Keratinocyte (primary cell): ENCODE results near the gene TMPRSS4. TPM values are rescaled to one million over a fixed set of nuclear protein-coding genes. Genes with fewer than 3 reads are reported as not detected.

Experiments used
- DNase-seq: peaks from one replicate; pipeline ENCODE4 v3.0.0-alpha.2; 2011; ENCODE audit warnings: low read depth, missing footprints, low spot score
- FAIRE-seq: peaks from 2 replicates; lab custom pipeline; 2011; peaks lifted over from hg19 to GRCh38; lab: Jason Lieb, UNC
- H2AFZ ChIP-seq: 2 replicates; pipeline ENCODE4 v1.6.0; 2012; ENCODE audit warnings: low read length, control low read depth, inconsistent platforms; ENCODE audit not compliant: control insufficient read depth
- H3K27ac ChIP-seq: 2 replicates; pipeline ENCODE4 v1.5.1; 2011; ENCODE audit warnings: low read length; ENCODE audit not compliant: control insufficient read depth, insufficient read depth
- H3K27me3 ChIP-seq: 3 replicates; pipeline ENCODE4 v1.6.0; 2011; ENCODE audit warnings: low read length; ENCODE audit not compliant: control insufficient read depth, insufficient read depth; ENCODE audit errors: extremely low read depth
- H3K36me3 ChIP-seq, 2 experiments: 2 replicates in 1 of 2; 3 replicates in 1 of 2; pipeline ENCODE4 v1.5.1; 2011; ENCODE audit warnings: low read length in 2 of 2, mild to moderate bottlenecking in 1 of 2; ENCODE audit not compliant: control insufficient read depth in 2 of 2, insufficient read depth in 2 of 2; ENCODE audit errors: extremely low read depth in 1 of 2
- H3K4me1 ChIP-seq: 3 replicates; pipeline ENCODE4 v1.5.1; 2011; ENCODE audit warnings: low read length; ENCODE audit not compliant: control insufficient read depth, insufficient read depth; ENCODE audit errors: extremely low read depth
- H3K4me2 ChIP-seq: 3 replicates; pipeline ENCODE4 v1.6.0; 2011; ENCODE audit warnings: low read depth, low read length; ENCODE audit not compliant: control insufficient read depth, insufficient read depth; ENCODE audit errors: extremely low read depth
- H3K4me3 ChIP-seq, 3 experiments: fragments of 200-600 bp in 1 of 3; sonication (generic) in 1 of 3; 2 replicates in 2 of 3; 3 replicates in 1 of 3; pipeline ENCODE4 v1.5.1; 2011 to 2016; ENCODE audit warnings: low read length in 3 of 3, mild to moderate bottlenecking in 3 of 3, control low read depth in 2 of 3, inconsistent platforms in 1 of 3, low read depth in 1 of 3, mixed read lengths in 1 of 3, mixed run types in 1 of 3, moderate library complexity in 1 of 3; ENCODE audit not compliant: control insufficient read depth in 2 of 3, insufficient read depth in 2 of 3; ENCODE audit errors: extremely low read depth in 1 of 3
- H3K79me2 ChIP-seq: 2 replicates; pipeline ENCODE4 v1.6.0; 2012; ENCODE audit warnings: low read length; ENCODE audit not compliant: control insufficient read depth, insufficient read depth
- H3K9ac ChIP-seq: 3 replicates; pipeline ENCODE4 v1.6.0; 2011; ENCODE audit warnings: low read length; ENCODE audit not compliant: control insufficient read depth, insufficient read depth; ENCODE audit errors: extremely low read depth
- H3K9me1 ChIP-seq: 3 replicates; pipeline ENCODE4 v1.6.0; 2011; ENCODE audit warnings: low read length; ENCODE audit not compliant: control insufficient read depth, insufficient read depth; ENCODE audit errors: extremely low read depth
- H3K9me3 ChIP-seq: 2 replicates; pipeline ENCODE4 v1.5.1; 2012; ENCODE audit warnings: low read depth, low read length; ENCODE audit not compliant: control insufficient read depth
- H4K20me1 ChIP-seq: 3 replicates; pipeline ENCODE4 v1.6.0; 2011; ENCODE audit warnings: low read length; ENCODE audit not compliant: control insufficient read depth, insufficient read depth; ENCODE audit errors: extremely low read depth
- EZH2 ChIP-seq: IDR thresholded peaks from one replicate; pipeline ENCODE4 v1.6.1; 2012; ENCODE audit warnings: inconsistent platforms, mild to moderate bottlenecking, low read length, moderate library complexity
- dilution Hi-C: fragments of 300-500 bp; cut with MboI; formaldehyde crosslinking; loops from one replicate; pipeline ENCODE4 v1.7.0; 2020; ENCODE audit warnings: low sequenced_read_pairs; ENCODE audit not compliant: extremely low pct_ligation_motif_present
- polyA plus RNA-seq, 5 experiments: library from polyadenylated mRNA; depleted of rRNA in 3 of 5; stranded (reverse) in 3 of 5; stranded (forward) in 1 of 5; unstranded in 1 of 5; fragments of >200 nt; gene quantifications; 1 replicate in 1 of 5; 2 replicates in 3 of 5; 3 replicates in 1 of 5; pipeline versions ENCODE4 v1.2.1 to v1.2.3, GENCODE V29; 2011 to 2012; ENCODE audit warnings: missing spikeins in 2 of 5, low read depth in 1 of 5, low replicate concordance in 1 of 5
- TF ChIP-seq, protein P1 (sequence below), 3 experiments: IDR thresholded peaks in 1 of 3; conservative IDR thresholded peaks in 1 of 3; optimal IDR thresholded peaks in 1 of 3; 2 replicates in 2 of 3; 3 replicates in 1 of 3; pipeline versions ENCODE3 to v1.5.1; 2011; ENCODE audit warnings: low read length in 3 of 3, mild to moderate bottlenecking in 3 of 3, moderate library complexity in 2 of 3, control low read depth in 1 of 3, inconsistent platforms in 1 of 3; ENCODE audit not compliant: insufficient read depth in 2 of 3; ENCODE audit errors: extremely low read depth in 1 of 3

Gene TMPRSS4
- polyA plus RNA-seq, 1 donor (not counting 4 experiments of a cell fraction or from before 2014, with no cell fraction given), result 1.2 TPM

DNA sequence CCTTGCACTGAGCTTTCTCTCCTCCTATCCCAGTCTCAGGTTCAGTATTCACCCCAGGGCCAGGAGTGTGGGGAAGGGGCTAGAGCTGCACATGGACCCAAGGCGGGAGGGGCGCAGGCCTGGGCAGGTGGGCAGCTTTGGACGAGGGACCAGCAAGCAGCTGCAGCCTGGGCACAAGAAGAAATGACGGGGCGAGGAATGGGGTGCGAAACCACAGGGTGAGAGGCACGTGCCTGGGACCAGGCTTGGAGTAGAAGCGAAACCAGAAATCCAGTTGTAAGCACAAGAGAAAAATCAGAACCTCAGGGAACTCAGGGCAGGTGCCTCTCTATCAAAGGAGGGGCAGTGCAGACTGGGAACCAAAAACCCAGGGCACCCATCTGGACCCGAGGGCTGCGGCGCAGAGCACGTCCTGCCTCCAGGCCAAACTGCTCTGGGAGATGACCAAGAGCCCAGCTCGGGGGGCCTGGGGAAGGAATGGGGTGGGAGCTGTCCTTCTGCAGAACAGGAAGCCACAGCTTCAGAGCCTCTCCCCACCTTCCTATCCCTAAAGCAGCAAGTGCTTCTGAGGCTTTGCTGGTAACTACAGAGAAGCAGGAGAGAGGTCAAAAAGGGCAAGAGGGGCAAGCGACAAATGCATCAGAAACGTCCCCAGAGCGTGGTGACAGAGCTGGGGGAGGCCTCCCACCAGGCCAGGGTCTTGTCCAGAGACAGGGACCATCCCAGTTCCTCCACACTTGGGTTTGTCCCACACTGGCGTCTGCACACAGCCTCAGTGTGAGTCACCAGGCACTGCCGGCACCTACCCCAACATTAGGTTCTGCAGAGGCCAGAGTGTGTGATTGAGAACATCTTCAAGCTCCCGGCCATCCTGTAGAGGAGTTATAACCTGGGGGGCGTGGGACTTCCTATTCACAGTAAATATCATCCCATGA is 18.3 kb upstream of the TMPRSS4 start:
- H4K20me1 ChIP-seq, result no peaks in the 10 kb centered on the region
- no peaks in the 10 kb centered on the region for H3K4me1 ChIP-seq
- H3K36me3 ChIP-seq, result no peaks in the 10 kb centered on the region
- no peak overlapping the region for H3K4me3 ChIP-seq
- dilution Hi-C loops, result no loop called here
- no peaks in the 10 kb centered on the region for H3K9me3 ChIP-seq
- H3K4me2 ChIP-seq, result no peak overlapping the region
- H3K79me2 ChIP-seq, result no peaks in the 10 kb centered on the region
- H3K27me3 ChIP-seq, result peaks cover 6% of the 10 kb centered on the region
- H3K27ac ChIP-seq, result no peak overlapping the region
- no peak overlapping the region for H3K9ac ChIP-seq
- no peak overlapping the region for H2AFZ ChIP-seq
- no peaks in the 10 kb centered on the region for H3K9me1 ChIP-seq
- DNase-seq, result no peak
- TF ChIP-seq, protein P1, sequence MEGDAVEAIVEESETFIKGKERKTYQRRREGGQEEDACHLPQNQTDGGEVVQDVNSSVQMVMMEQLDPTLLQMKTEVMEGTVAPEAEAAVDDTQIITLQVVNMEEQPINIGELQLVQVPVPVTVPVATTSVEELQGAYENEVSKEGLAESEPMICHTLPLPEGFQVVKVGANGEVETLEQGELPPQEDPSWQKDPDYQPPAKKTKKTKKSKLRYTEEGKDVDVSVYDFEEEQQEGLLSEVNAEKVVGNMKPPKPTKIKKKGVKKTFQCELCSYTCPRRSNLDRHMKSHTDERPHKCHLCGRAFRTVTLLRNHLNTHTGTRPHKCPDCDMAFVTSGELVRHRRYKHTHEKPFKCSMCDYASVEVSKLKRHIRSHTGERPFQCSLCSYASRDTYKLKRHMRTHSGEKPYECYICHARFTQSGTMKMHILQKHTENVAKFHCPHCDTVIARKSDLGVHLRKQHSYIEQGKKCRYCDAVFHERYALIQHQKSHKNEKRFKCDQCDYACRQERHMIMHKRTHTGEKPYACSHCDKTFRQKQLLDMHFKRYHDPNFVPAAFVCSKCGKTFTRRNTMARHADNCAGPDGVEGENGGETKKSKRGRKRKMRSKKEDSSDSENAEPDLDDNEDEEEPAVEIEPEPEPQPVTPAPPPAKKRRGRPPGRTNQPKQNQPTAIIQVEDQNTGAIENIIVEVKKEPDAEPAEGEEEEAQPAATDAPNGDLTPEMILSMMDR (optimal IDR thresholded peaks at IDR 0.05 in 1 of 3, IDR thresholded peaks at IDR 0.05 in 1 of 3, conservative IDR thresholded peaks at IDR 0.05 in 1 of 3; ENCODE audit: extremely low read depth in 1 of 3, insufficient read depth in 2 of 3, low read length in 3 of 3), result no peak
- no peak for TF ChIP-seq EZH2
- no peak for FAIRE-seq

DNA sequence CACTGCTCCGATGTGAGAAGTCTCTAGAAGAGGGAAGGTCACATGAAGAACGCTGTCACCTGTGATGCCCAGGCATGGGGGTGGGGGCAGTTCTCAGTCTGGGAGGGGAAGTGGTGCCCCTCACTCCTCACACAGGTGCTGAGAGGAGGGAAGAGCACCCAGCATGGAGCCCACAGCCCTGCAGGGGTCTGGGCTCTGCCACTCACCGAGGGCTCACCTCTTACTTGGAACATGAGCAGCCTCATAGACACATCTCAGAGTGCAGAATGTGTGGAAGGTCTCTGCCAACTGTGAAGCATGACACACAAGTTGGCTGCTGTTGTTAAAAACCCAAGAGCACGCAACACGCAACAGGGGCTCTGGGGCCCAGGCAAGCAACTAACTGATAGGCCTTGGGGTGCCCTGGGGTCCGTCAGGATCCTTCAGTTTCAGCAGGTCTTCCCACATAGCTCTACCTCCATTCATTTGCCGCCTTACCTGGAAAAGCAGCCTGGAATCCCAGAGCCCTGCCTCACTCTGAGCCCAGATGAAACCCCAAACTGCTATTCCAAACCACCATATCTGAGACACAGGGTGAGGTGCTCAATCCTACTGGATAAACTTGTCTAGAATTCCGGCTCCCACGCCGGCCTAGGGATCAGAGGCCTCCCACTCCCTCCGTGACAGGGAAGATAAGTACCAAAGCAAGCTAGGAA is 17.5 kb upstream of the TMPRSS4 start:
- Histone ChIP-seq H4K20me1 (no peaks in the 10 kb centered on the region), H3K9ac (no peak overlapping the region), H3K27ac (no peak overlapping the region), H3K36me3 (no peaks in the 10 kb centered on the region), H3K4me3 (no peak overlapping the region), H3K4me1 (no peaks in the 10 kb centered on the region), H3K79me2 (no peaks in the 10 kb centered on the region), H2AFZ (no peak overlapping the region), H3K27me3 (peaks cover 6% of the 10 kb centered on the region), H3K9me3 (no peaks in the 10 kb centered on the region), H3K9me1 (no peaks in the 10 kb centered on the region), H3K4me2 (no peak overlapping the region)
- DNase-seq (no peak), FAIRE-seq (no peak)
- dilution Hi-C loops, result no loop called here
- TF ChIP-seq, protein P1 (optimal IDR thresholded peaks at IDR 0.05 in 1 of 3, IDR thresholded peaks at IDR 0.05 in 1 of 3, conservative IDR thresholded peaks at IDR 0.05 in 1 of 3; ENCODE audit: extremely low read depth in 1 of 3, insufficient read depth in 2 of 3, low read length in 3 of 3), result no peak
- TF ChIP-seq EZH2, result no peak
